K562 (cell line): ENCODE results near the gene TREM1. TPM values are rescaled to one million over a fixed set of nuclear protein-coding genes. Genes with fewer than 3 reads are reported as not detected.
A peak's percentile ranks its signal among the peaks of the same experiment; 100 is the strongest.

Experiments
- CBX2 ChIP-seq: fragments of 200-600 bp; sonication (generic); IDR thresholded peaks from one replicate; pipeline ENCODE4 v1.6.1; 2012; ENCODE audit warnings: mild to moderate bottlenecking, low read length, inconsistent platforms; ENCODE audit not compliant: insufficient read depth, poor library complexity, severe bottlenecking
- ELF4 ChIP-seq: fragments of 450-650 bp; formaldehyde crosslinking; IDR thresholded peaks from 2 replicates; pipeline ENCODE4 v1.4.0; 2022; ENCODE audit warnings: missing genetic modification characterization
- HNRNPH1 ChIP-seq: fragments of 200-400 bp; formaldehyde crosslinking; optimal IDR thresholded peaks from 2 replicates; pipeline ENCODE3; 2017; ENCODE audit warnings: low read depth, mild to moderate bottlenecking, low read length, moderate library complexity
- LEF1 ChIP-seq: fragments of 450-650 bp; IDR thresholded peaks from 2 replicates; pipeline ENCODE4 v1.6.1; 2016; ENCODE audit warnings: mild to moderate bottlenecking
- MECOM ChIP-seq: fragments of 250-450 bp; sonication (Bioruptor Pico); IDR thresholded peaks from 2 replicates; pipeline ENCODE4 v1.8.0; 2022; ENCODE audit warnings: inconsistent platforms
- PYGO2 ChIP-seq: fragments of 450-650 bp; IDR thresholded peaks from 2 replicates; pipeline ENCODE4 v1.6.1; 2016; ENCODE audit warnings: mild to moderate bottlenecking, missing genetic modification characterization, moderate library complexity, missing compliant biosample characterization
- RREB1 ChIP-seq: fragments of 250-450 bp; sonication (Bioruptor Pico); IDR thresholded peaks from 2 replicates; pipeline ENCODE4 v1.4.0; 2020
- SAP30 ChIP-seq: fragments of 200-600 bp; sonication (generic); IDR thresholded peaks from 2 replicates; pipeline ENCODE4 v1.6.1; 2012; ENCODE audit warnings: borderline replicate concordance, low read depth, mild to moderate bottlenecking, moderate library complexity, low read length, control low read depth, inconsistent platforms; ENCODE audit not compliant: insufficient read depth, poor library complexity, severe bottlenecking
- SLC30A9 ChIP-seq: fragments of 250-450 bp; sonication (Bioruptor Pico); IDR thresholded peaks from 2 replicates; pipeline ENCODE4 v1.8.0; 2022; ENCODE audit warnings: mild to moderate bottlenecking, moderate library complexity
- SREBF1 ChIP-seq: fragments of 150-350 bp; IDR thresholded peaks from 2 replicates; pipeline ENCODE4 v1.6.1; 2014; ENCODE audit warnings: antibody characterized with exemption, low read depth, low read length, borderline replicate concordance
- TFAM ChIP-seq: fragments of 250-450 bp; sonication (Bioruptor Pico); conservative IDR thresholded peaks from 2 replicates; pipeline ENCODE4 v1.5.0; 2021; ENCODE audit warnings: mild to moderate bottlenecking, moderate library complexity
- ZEB2 ChIP-seq: fragments of 450-650 bp; IDR thresholded peaks from 2 replicates; pipeline ENCODE4 v1.6.1; 2016
- ZNF165 ChIP-seq: fragments of 250-450 bp; sonication (Bioruptor Pico); IDR thresholded peaks from 2 replicates; pipeline ENCODE4 v1.4.0; 2020; ENCODE audit warnings: borderline replicate concordance
- ZNF253 ChIP-seq: fragments of 250-450 bp; sonication (Bioruptor Pico); conservative IDR thresholded peaks from 2 replicates; pipeline ENCODE4 v1.6.1; 2021; ENCODE audit warnings: mild to moderate bottlenecking
- ZNF584 ChIP-seq: fragments of 200-800 bp; sonication (Bioruptor generic); IDR thresholded peaks from 2 replicates; pipeline ENCODE4 v1.6.1; 2016; ENCODE audit warnings: low read depth, mild to moderate bottlenecking, missing genetic modification characterization, missing compliant biosample characterization
- ZNF785 ChIP-seq: fragments of 250-450 bp; sonication (Bioruptor Pico); IDR thresholded peaks from 2 replicates; pipeline ENCODE4 v1.4.0; 2020; ENCODE audit warnings: mild to moderate bottlenecking
- polyA plus RNA-seq, 8 experiments: library from polyadenylated mRNA; depleted of rRNA in 4 of 8; stranded (reverse) in 5 of 8; unstranded in 3 of 8; fragments of >200 nt; fragmentation: Nextera tagmentation in 2 of 8; fragmentation: Illumina TruSeq in 1 of 8; extraction: Ambion mirVana in 2 of 8; extraction: Trizol in 1 of 8; gene quantifications; 2 replicates each; pipeline versions ENCODE4 v1.2.1 to v1.2.3, GENCODE V29; 2011 to 2014; ENCODE audit warnings: inconsistent platforms in 1 of 8, missing spikeins in 1 of 8
- total RNA-seq, 7 experiments: library from RNA; depleted of rRNA in 6 of 7; stranded (reverse); fragments of >200 nt in 6 of 7; fragmentation: Illumina TruSeq in 2 of 7; extraction: Trizol in 2 of 7; gene quantifications; 2 replicates each; pipeline versions ENCODE4 v1.2.1 to v1.2.3, GENCODE V29; 2011 to 2021; ENCODE audit warnings: low replicate concordance in 1 of 7
- TF ChIP-seq, protein P1 (sequence below): sonication (generic); formaldehyde crosslinking; IDR thresholded peaks from 2 replicates; pipeline ENCODE4 v1.8.0; 2022; ENCODE audit warnings: missing genetic modification reagents, mild to moderate bottlenecking, borderline replicate concordance
- TF ChIP-seq, protein P2 (sequence below): fragments of 450-650 bp; IDR thresholded peaks from 2 replicates; pipeline ENCODE4 v1.6.1; 2017; ENCODE audit warnings: mild to moderate bottlenecking, moderate library complexity

The TREM1 gene
- total and polyA plus RNA-seq, 9 of the 15 experiments (the other 6 are each of a cell fraction or from before 2014, with no cell fraction given) = not detected

- TF ChIP-seq HNRNPH1 (no peak), TFAM (CRISPR knock-in tag) (no peak), ZNF165 (CRISPR knock-in tag) (no peak), ZNF785 (CRISPR knock-in tag) (no peak), ZEB2 (peak; percentile 49), ZNF584 (peak; percentile 40; the same call in 1 of the 2 replicates), PYGO2 (no peak), LEF1 (peak; percentile 82), MECOM (CRISPR knock-in tag) (no peak), SLC30A9 (CRISPR knock-in tag) (no peak), ELF4 (no peak), ZNF253 (CRISPR knock-in tag) (no peak), RREB1 (no peak), SREBF1 (no peak), SAP30 (no peak), CBX2 (no peak)
- TF ChIP-seq, protein P1, sequence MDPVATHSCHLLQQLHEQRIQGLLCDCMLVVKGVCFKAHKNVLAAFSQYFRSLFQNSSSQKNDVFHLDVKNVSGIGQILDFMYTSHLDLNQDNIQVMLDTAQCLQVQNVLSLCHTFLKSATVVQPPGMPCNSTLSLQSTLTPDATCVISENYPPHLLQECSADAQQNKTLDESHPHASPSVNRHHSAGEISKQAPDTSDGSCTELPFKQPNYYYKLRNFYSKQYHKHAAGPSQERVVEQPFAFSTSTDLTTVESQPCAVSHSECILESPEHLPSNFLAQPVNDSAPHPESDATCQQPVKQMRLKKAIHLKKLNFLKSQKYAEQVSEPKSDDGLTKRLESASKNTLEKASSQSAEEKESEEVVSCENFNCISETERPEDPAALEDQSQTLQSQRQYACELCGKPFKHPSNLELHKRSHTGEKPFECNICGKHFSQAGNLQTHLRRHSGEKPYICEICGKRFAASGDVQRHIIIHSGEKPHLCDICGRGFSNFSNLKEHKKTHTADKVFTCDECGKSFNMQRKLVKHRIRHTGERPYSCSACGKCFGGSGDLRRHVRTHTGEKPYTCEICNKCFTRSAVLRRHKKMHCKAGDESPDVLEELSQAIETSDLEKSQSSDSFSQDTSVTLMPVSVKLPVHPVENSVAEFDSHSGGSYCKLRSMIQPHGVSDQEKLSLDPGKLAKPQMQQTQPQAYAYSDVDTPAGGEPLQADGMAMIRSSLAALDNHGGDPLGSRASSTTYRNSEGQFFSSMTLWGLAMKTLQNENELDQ = no peak
- TF ChIP-seq, protein P2, sequence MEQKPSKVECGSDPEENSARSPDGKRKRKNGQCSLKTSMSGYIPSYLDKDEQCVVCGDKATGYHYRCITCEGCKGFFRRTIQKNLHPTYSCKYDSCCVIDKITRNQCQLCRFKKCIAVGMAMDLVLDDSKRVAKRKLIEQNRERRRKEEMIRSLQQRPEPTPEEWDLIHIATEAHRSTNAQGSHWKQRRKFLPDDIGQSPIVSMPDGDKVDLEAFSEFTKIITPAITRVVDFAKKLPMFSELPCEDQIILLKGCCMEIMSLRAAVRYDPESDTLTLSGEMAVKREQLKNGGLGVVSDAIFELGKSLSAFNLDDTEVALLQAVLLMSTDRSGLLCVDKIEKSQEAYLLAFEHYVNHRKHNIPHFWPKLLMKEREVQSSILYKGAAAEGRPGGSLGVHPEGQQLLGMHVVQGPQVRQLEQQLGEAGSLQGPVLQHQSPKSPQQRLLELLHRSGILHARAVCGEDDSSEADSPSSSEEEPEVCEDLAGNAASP = no peak
Measured at GRCh38 chr6:41278699-41279405, 7.6 kb downstream of the TREM1 start (continued).
